MM.1S (cell line): ENCODE measurements around the gene ADGRG4.
"Not testable (repeated sequence)": the region's sequence is repeated elsewhere in the genome, so short reads cannot be mapped to it uniquely, and the experiment has no call there.

Source experiments
- DNase-seq: peaks from one replicate; pipeline ENCODE4 v3.0.0-alpha.2; 2015
- H2AFZ ChIP-seq: fragments of 300-600 bp; sonication (generic); 2 replicates; pipeline ENCODE4 v1.6.0; 2016; ENCODE audit warnings: antibody characterized with exemption, low read length
- H3F3A ChIP-seq: fragments of 300-600 bp; sonication (generic); 2 replicates; pipeline ENCODE4 v1.6.1; 2016; ENCODE audit warnings: mild to moderate bottlenecking, antibody characterized with exemption, low read length, moderate library complexity, mixed read lengths; ENCODE audit not compliant: insufficient read depth
- H3K27ac ChIP-seq: fragments of 300-600 bp; sonication (generic); 2 replicates; pipeline ENCODE4 v1.5.1; 2016; ENCODE audit warnings: mild to moderate bottlenecking, low read length
- H3K27me3 ChIP-seq: fragments of 300-600 bp; sonication (generic); replicated peaks from 2 replicates; pipeline ENCODE4 v1.6.0; 2016; ENCODE audit warnings: low read length; ENCODE audit not compliant: insufficient read depth
- H3K36me3 ChIP-seq: fragments of 300-600 bp; sonication (generic); replicated peaks from 2 replicates; pipeline ENCODE4 v1.6.1; 2016; ENCODE audit warnings: mild to moderate bottlenecking, low read length, mixed read lengths; ENCODE audit not compliant: insufficient read depth
- H3K4me1 ChIP-seq: fragments of 300-600 bp; sonication (generic); 2 replicates; pipeline ENCODE4 v1.6.1; 2016; ENCODE audit warnings: low read length, mixed read lengths
- H3K4me2 ChIP-seq: fragments of 300-600 bp; sonication (generic); 2 replicates; pipeline ENCODE4 v1.6.0; 2016; ENCODE audit warnings: low read depth, low read length
- H3K4me3 ChIP-seq: fragments of 300-600 bp; sonication (generic); 2 replicates; pipeline ENCODE4 v1.5.1; 2016; ENCODE audit warnings: low read length, mixed read lengths
- H3K79me2 ChIP-seq: fragments of 300-600 bp; sonication (generic); 2 replicates; pipeline ENCODE4 v1.6.1; 2016; ENCODE audit warnings: mixed run types, low read length, mixed read lengths
- H3K9ac ChIP-seq: fragments of 300-600 bp; sonication (generic); 2 replicates; pipeline ENCODE4 v1.6.1; 2016; ENCODE audit warnings: low read length, mixed read lengths
- H3K9me2 ChIP-seq: fragments of 300-600 bp; sonication (generic); replicated peaks from 2 replicates; pipeline ENCODE4 v1.6.1; 2016; ENCODE audit warnings: mild to moderate bottlenecking, low read length, mixed read lengths; ENCODE audit not compliant: insufficient read depth
- H3K9me3 ChIP-seq: fragments of 300-600 bp; sonication (generic); replicated peaks from 2 replicates; pipeline ENCODE4 v1.6.1; 2016; ENCODE audit warnings: mild to moderate bottlenecking, low read length, mixed read lengths; ENCODE audit not compliant: insufficient read depth
- H4K20me1 ChIP-seq: fragments of 300-600 bp; sonication (generic); 2 replicates; pipeline ENCODE4 v1.6.1; 2016; ENCODE audit warnings: mild to moderate bottlenecking, low read length, moderate library complexity, mixed read lengths; ENCODE audit not compliant: insufficient read depth
- EZH2 ChIP-seq: fragments of 300-600 bp; sonication (generic); optimal IDR thresholded peaks from 2 replicates; pipeline ENCODE3; 2017; ENCODE audit warnings: low read depth, mild to moderate bottlenecking, antibody characterized with exemption, low read length, mixed read lengths
- EZH2phosphoT487 ChIP-seq: fragments of 300-600 bp; sonication (generic); IDR thresholded peaks from 2 replicates; pipeline ENCODE4 v1.6.1; 2018; ENCODE audit warnings: antibody characterized with exemption, low read length
- TF ChIP-seq, protein P1 (sequence below): fragments of 300-600 bp; sonication (generic); IDR thresholded peaks from 2 replicates; pipeline ENCODE4 v1.5.1; 2016; ENCODE audit warnings: antibody characterized with exemption, low read length, mixed read lengths

The ADGRG4 gene

DNA sequence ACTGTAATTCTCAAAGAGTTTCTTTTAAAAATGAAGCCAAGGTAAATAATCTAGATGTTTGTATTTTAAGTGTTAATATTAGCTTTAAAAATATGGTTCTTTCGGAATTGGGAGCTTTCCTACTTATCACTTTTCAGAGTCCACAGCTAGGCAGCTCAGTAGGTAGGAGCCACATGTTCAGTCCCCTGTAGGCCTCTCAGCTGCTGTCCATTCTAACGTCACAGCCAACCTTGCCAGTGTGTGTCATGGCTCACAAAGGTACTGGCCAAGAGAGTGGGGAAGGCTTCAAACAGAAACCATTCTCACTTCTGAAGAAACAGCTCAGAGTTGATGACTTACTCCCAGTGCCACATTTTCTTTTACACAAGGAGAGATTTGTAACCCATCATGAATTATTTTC, 137.0 kb downstream of the ADGRG4 start:
- no peaks in the 10 kb centered on the region for H3K79me2 ChIP-seq
- DNase-seq, result no peak

GRCh38 chrX:136438192-136438591, 137.4 kb downstream of the ADGRG4 start:
- Histone ChIP-seq H4K20me1 (no peaks in the 10 kb centered on the region), H2AFZ (no peak overlapping the region), H3K27ac (no peak overlapping the region), H3K9ac (no peak overlapping the region), H3F3A (no peaks in the 10 kb centered on the region), H3K4me2 (no peak overlapping the region), H3K9me3 (no peaks in the 10 kb centered on the region), H3K9me2 (no peaks in the 10 kb centered on the region), H3K4me1 (no peaks in the 10 kb centered on the region), H3K79me2 (no peaks in the 10 kb centered on the region), H3K4me3 (no peak overlapping the region), H3K36me3 (no peaks in the 10 kb centered on the region), H3K27me3 (no peaks in the 10 kb centered on the region)
- TF ChIP-seq EZH2 (no peak), EZH2phosphoT487 (no peak)
- TF ChIP-seq, protein P1, sequence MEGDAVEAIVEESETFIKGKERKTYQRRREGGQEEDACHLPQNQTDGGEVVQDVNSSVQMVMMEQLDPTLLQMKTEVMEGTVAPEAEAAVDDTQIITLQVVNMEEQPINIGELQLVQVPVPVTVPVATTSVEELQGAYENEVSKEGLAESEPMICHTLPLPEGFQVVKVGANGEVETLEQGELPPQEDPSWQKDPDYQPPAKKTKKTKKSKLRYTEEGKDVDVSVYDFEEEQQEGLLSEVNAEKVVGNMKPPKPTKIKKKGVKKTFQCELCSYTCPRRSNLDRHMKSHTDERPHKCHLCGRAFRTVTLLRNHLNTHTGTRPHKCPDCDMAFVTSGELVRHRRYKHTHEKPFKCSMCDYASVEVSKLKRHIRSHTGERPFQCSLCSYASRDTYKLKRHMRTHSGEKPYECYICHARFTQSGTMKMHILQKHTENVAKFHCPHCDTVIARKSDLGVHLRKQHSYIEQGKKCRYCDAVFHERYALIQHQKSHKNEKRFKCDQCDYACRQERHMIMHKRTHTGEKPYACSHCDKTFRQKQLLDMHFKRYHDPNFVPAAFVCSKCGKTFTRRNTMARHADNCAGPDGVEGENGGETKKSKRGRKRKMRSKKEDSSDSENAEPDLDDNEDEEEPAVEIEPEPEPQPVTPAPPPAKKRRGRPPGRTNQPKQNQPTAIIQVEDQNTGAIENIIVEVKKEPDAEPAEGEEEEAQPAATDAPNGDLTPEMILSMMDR, result no peak
- no peak for DNase-seq

More for the DNA sequence above, 137.0 kb downstream of the ADGRG4 start:
- no peak overlapping the region for H3K4me2 ChIP-seq
- H4K20me1 ChIP-seq, result no peaks in the 10 kb centered on the region
- H2AFZ ChIP-seq, result no peak overlapping the region
- no peaks in the 10 kb centered on the region for H3K27me3 ChIP-seq
- H3K27ac ChIP-seq, result no peak overlapping the region
- H3K9me2 ChIP-seq, result no peaks in the 10 kb centered on the region
- H3K4me1 ChIP-seq, result no peaks in the 10 kb centered on the region
- H3F3A ChIP-seq, result no peaks in the 10 kb centered on the region
- no peaks in the 10 kb centered on the region for H3K9me3 ChIP-seq
- TF ChIP-seq EZH2phosphoT487, result no peak
- no peak overlapping the region for H3K9ac ChIP-seq
- no peaks in the 10 kb centered on the region for H3K36me3 ChIP-seq
- no peak overlapping the region for H3K4me3 ChIP-seq

- H3K36me3 ChIP-seq, H3K9ac ChIP-seq, H3F3A ChIP-seq, H3K4me2 ChIP-seq, H3K79me2 ChIP-seq, H2AFZ ChIP-seq, DNase-seq, H3K27ac ChIP-seq, H4K20me1 ChIP-seq, H3K4me1 ChIP-seq, H3K9me3 ChIP-seq, H3K27me3 ChIP-seq, H3K9me2 ChIP-seq, H3K4me3 ChIP-seq: not testable (repeated sequence)
These were observed 144.9 kb downstream of the ADGRG4 start for GRCh38 chrX:136445674-136446073.

DNA sequence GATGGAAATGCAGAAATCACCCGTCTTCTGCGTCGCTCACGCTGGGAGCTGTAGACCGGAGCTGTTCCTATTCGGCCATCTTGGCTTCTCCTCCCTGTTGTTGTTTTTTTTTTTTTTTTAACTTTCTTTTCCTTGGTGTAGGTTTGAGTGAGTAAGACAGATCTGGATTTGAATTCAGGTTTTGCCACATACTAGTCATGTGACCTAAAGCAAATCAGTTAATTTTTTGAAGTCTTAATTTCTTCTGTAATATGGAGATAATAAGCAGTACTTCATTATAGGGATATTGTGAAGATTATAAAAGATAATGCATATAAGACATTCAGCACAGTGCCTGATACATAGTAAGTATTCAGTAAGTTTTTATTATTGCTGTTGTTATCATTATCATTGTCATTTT, 145.4 kb downstream of the ADGRG4 start:
- Histone ChIP-seq H3K9me3 (no peaks in the 10 kb centered on the region), H2AFZ (no peak overlapping the region), H3K4me3 (no peak overlapping the region), H3K27me3 (no peaks in the 10 kb centered on the region), H3K27ac (no peak overlapping the region), H3K9ac (no peak overlapping the region), H3K79me2 (no peaks in the 10 kb centered on the region), H3K36me3 (no peaks in the 10 kb centered on the region), H3K4me2 (no peak overlapping the region), H3K9me2 (no peaks in the 10 kb centered on the region), H4K20me1 (no peaks in the 10 kb centered on the region), H3K4me1 (no peaks in the 10 kb centered on the region), H3F3A (no peaks in the 10 kb centered on the region)
- TF ChIP-seq, protein P1, result no peak
- TF ChIP-seq EZH2 (no peak), EZH2phosphoT487 (no peak)
- no peak for DNase-seq
